A549 (cell line): Measurements from ENCODE around the gene CHST15. TPM values are rescaled to one million over a fixed set of nuclear protein-coding genes. Genes with fewer than 3 reads are reported as not detected.

Experiments used
- ATAC-seq, 2 experiments: fragments of 200-7000 bp in 1 of 2; fragments of >200 bp in 1 of 2; cut with Nextera tagmentation in 1 of 2; cut with Tn5 transposase in 1 of 2; 3 replicates each; pipeline versions ENCODE4 v1.8.0 to v1.9.1; 2018 to 2020; ENCODE audit warnings: mild to moderate bottlenecking in 1 of 2, moderate library complexity in 1 of 2
- CTCF ChIA-PET: fragments of 300-600 bp; sonication (Branson Sonifier 250); formaldehyde crosslinking; extraction: SDS; loops from one replicate; lab custom pipeline; 2021; ENCODE audit warnings: antibody characterized with exemption, inconsistent platforms; lab: Yijun Ruan, JAX
- POLR2A ChIA-PET: fragments of 350-600 bp; formaldehyde crosslinking; extraction: SDS; loops from one replicate; lab custom pipeline; 2021; ENCODE audit warnings: antibody characterized with exemption, inconsistent platforms; lab: Yijun Ruan, JAX
- DNase-seq, 2 experiments: peaks; one replicate each; pipeline versions ENCODE4 v3.0.0 to v3.0.0-alpha.2; 2011 to 2016; ENCODE audit warnings: low read depth in 1 of 2, low spot score in 1 of 2
- FAIRE-seq: peaks from 2 replicates; lab custom pipeline; 2011; peaks lifted over from hg19 to GRCh38; lab: Jason Lieb, UNC
- H3K27ac ChIP-seq, 2 experiments: fragments of >200 bp; sonication (Bioruptor Twin); formaldehyde crosslinking; 3 replicates each; pipeline ENCODE4 v1.5.1; 2016 to 2017
- H3K4me1 ChIP-seq: fragments of >200 bp; sonication (Bioruptor Twin); formaldehyde crosslinking; 3 replicates; pipeline ENCODE4 v1.6.1; 2016
- H3K4me2 ChIP-seq: fragments of >200 bp; sonication (Bioruptor Twin); formaldehyde crosslinking; 3 replicates; pipeline ENCODE4 v1.6.1; 2016
- H3K4me3 ChIP-seq: fragments of >200 bp; sonication (Bioruptor Twin); formaldehyde crosslinking; 3 replicates; pipeline ENCODE4 v1.5.1; 2016
- H3K9me3 ChIP-seq: fragments of >200 bp; sonication (Bioruptor Twin); formaldehyde crosslinking; 3 replicates; pipeline ENCODE4 v1.6.1; 2016
- CBX2 ChIP-seq: fragments of 200-600 bp; sonication (generic); IDR thresholded peaks from 2 replicates; pipeline ENCODE4 v1.6.1; 2016; ENCODE audit warnings: low read depth, mild to moderate bottlenecking, borderline replicate concordance
- CBX8 ChIP-seq: fragments of 200-600 bp; sonication (generic); IDR thresholded peaks from 2 replicates; pipeline ENCODE4 v1.6.1; 2016
- CHD2 ChIP-seq: fragments of 150-350 bp; IDR thresholded peaks from 2 replicates; pipeline ENCODE4 v1.6.1; 2014; ENCODE audit warnings: low read length; ENCODE audit not compliant: partially characterized antibody
- ELK1 ChIP-seq: fragments of 150-350 bp; IDR thresholded peaks from 2 replicates; pipeline ENCODE4 v1.6.1; 2014; ENCODE audit warnings: low read depth, mild to moderate bottlenecking, low read length
- FOSL2 ChIP-seq, 2 experiments: fragments of 450-650 bp in 1 of 2; fragments of >200 bp in 1 of 2; sonication (Bioruptor Twin) in 1 of 2; formaldehyde crosslinking; IDR thresholded peaks; 2 replicates each; pipeline versions ENCODE4 v1.5.0 to v1.6.1; 2016 to 2020; ENCODE audit warnings: mild to moderate bottlenecking in 1 of 2, moderate library complexity in 1 of 2
- GATA3 ChIP-seq: IDR thresholded peaks from 2 replicates; pipeline ENCODE4 v1.6.1; 2012; ENCODE audit warnings: borderline replicate concordance
- HEYL ChIP-seq: fragments of 250-450 bp; sonication (Bioruptor Pico); IDR thresholded peaks from 2 replicates; pipeline ENCODE4 v1.8.0; 2021; ENCODE audit warnings: mild to moderate bottlenecking, moderate library complexity
- HOXB13 ChIP-seq: fragments of 250-450 bp; sonication (Bioruptor Pico); IDR thresholded peaks from 2 replicates; pipeline ENCODE4 v1.5.0; 2020; ENCODE audit warnings: low read depth, mild to moderate bottlenecking, moderate library complexity
- KDM1A ChIP-seq: fragments of 200-600 bp; sonication (generic); IDR thresholded peaks from 2 replicates; pipeline ENCODE4 v1.6.1; 2016; ENCODE audit warnings: low read depth, mild to moderate bottlenecking
- MAFK ChIP-seq: fragments of 450-650 bp; IDR thresholded peaks from 2 replicates; pipeline ENCODE4 v1.6.1; 2014; ENCODE audit not compliant: partially characterized antibody
- MYC ChIP-seq: IDR thresholded peaks from 2 replicates; pipeline ENCODE4 v1.6.1; 2012; ENCODE audit warnings: mild to moderate bottlenecking, inconsistent platforms, low read length, improper control_type of control experiment, borderline replicate concordance
- NFE2L2 ChIP-seq: fragments of 150-350 bp; conservative IDR thresholded peaks from 2 replicates; pipeline ENCODE4 v1.6.1; 2014; ENCODE audit warnings: low read length
- NPAS2 ChIP-seq: fragments of 250-450 bp; sonication (Bioruptor Pico); IDR thresholded peaks from 2 replicates; pipeline ENCODE4 v1.8.0; 2022; ENCODE audit warnings: mild to moderate bottlenecking, moderate library complexity, borderline replicate concordance
- PBX3 ChIP-seq: IDR thresholded peaks from 2 replicates; pipeline ENCODE4 v1.6.1; 2012
- RCOR1 ChIP-seq: fragments of 150-350 bp; IDR thresholded peaks from 2 replicates; pipeline ENCODE4 v1.6.1; 2014; ENCODE audit warnings: antibody characterized with exemption, low read length, low read depth
- REST ChIP-seq: fragments of 200-600 bp; sonication (generic); IDR thresholded peaks from 2 replicates; pipeline ENCODE4 v1.6.1; 2016; ENCODE audit warnings: antibody characterized with exemption, mild to moderate bottlenecking, moderate library complexity
- RFX5 ChIP-seq: fragments of 450-650 bp; IDR thresholded peaks from 2 replicates; pipeline ENCODE4 v1.7.1; 2014; ENCODE audit warnings: antibody characterized with exemption, mild to moderate bottlenecking, moderate library complexity
- ZC3H11A ChIP-seq: fragments of 450-650 bp; IDR thresholded peaks from 2 replicates; pipeline ENCODE4 v1.6.1; 2014; ENCODE audit warnings: antibody characterized with exemption, mild to moderate bottlenecking
- ZNF302 ChIP-seq: fragments of 250-450 bp; sonication (Bioruptor Pico); IDR thresholded peaks from 2 replicates; pipeline ENCODE4 v1.9.0; 2021; ENCODE audit warnings: inconsistent platforms, mild to moderate bottlenecking, moderate library complexity
- ZSCAN20 ChIP-seq: fragments of 250-450 bp; sonication (Bioruptor Pico); IDR thresholded peaks from 2 replicates; pipeline ENCODE4 v1.8.0; 2022; ENCODE audit warnings: mild to moderate bottlenecking, moderate library complexity
- WGBS: methylation state at CpG from one replicate; pipeline ENCODE4 v1.1.6; 2017; ENCODE audit errors: missing lambda C conversion rate; 5-methylcytosine and 5-hydroxymethylcytosine counted together
- polyA plus RNA-seq, 4 experiments: library from polyadenylated mRNA; depleted of rRNA in 3 of 4; stranded (reverse); fragments of >200 nt; fragmentation: RNase III in 1 of 4; extraction: RNeasy Plus Mini Kit Qiagen cat#74134 plus additional on column Dnase treatment in 1 of 4; gene quantifications; 2 replicates in 3 of 4; 3 replicates in 1 of 4; pipeline ENCODE4 v1.2.3, GENCODE V29; 2011 to 2017
- TF ChIP-seq, protein P1 (sequence below): fragments of >200 bp; sonication (Bioruptor Twin); formaldehyde crosslinking; IDR thresholded peaks from 3 replicates; pipeline ENCODE4 v1.5.1; 2016

Gene CHST15
- polyA plus RNA-seq, 2 of the 4 experiments (the other 2 are of a cell fraction): 5.1 to 10.3 TPM

DNA sequence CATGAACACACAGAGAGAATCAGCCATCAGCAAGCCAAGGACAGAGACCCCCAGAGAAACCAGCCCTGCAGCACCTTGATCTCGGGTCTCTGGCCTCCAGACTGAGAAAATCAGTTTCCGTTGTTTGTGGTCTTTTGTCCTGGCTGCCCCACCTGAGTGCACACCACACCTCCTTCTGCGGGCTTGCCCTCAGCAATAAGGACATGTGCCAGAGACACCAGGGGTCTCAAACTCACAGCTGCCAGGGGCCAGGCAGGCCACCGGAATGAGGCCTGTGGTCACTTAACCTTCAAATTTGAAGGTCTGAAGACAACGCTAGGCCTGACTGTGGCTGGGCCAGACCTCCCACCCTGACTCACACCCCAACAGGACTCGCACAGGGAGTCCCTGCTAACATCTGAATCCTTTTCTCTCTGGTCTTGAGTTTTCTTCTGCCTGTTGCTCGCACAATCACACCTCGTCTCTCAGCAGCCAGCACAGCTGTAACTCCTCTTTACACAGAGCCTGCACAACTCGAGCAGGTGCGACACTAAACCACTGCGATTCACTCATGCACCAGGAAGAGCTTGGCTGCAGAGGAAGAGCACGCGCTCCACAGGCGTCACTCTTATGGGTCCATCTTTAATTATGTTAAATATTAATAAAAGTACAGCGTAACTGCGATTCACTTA is 86.2 kb downstream of the CHST15 start:
- TF ChIP-seq RCOR1 (no peak), ELK1 (no peak), PBX3 (no peak), HEYL (no peak), NPAS2 (no peak), ZNF302 (CRISPR knock-in tag) (no peak), NFE2L2 (no peak)
- Histone ChIP-seq H3K4me2 (no peak overlapping the region), H3K9me3 (no peaks in the 10 kb centered on the region), H3K4me3 (no peak overlapping the region), H3K27ac (no peak overlapping the region), H3K4me1 (no peaks in the 10 kb centered on the region)
- DNase-seq (no peak), ATAC-seq (no peak), FAIRE-seq (no peak)
- WGBS: 92% methylated on average over 15 of the region's 16 CpGs
- ChIA-PET POLR2A (no interaction called here), CTCF (interaction anchor here (0.7 to 1.3 kb wide), 2 partner anchors 11 to 382 kb away, joined by 3 read pairs; no protein-coding TSS in a partner anchor)

GRCh38 chr10:124006526-124006925 is 86.9 kb downstream of the CHST15 start:
- Histone ChIP-seq H3K4me2 (no peak overlapping the region), H3K9me3 (no peaks in the 10 kb centered on the region), H3K27ac (no peak overlapping the region), H3K4me3 (no peak overlapping the region), H3K4me1 (no peaks in the 10 kb centered on the region)
- no peak for TF ChIP-seq PBX3
- TF ChIP-seq ELK1: no peak
- TF ChIP-seq HOXB13 (CRISPR knock-in tag): no peak
- TF ChIP-seq ZSCAN20: no peak
- no peak for TF ChIP-seq RCOR1
- no peak for TF ChIP-seq CBX2
- TF ChIP-seq, protein P1, sequence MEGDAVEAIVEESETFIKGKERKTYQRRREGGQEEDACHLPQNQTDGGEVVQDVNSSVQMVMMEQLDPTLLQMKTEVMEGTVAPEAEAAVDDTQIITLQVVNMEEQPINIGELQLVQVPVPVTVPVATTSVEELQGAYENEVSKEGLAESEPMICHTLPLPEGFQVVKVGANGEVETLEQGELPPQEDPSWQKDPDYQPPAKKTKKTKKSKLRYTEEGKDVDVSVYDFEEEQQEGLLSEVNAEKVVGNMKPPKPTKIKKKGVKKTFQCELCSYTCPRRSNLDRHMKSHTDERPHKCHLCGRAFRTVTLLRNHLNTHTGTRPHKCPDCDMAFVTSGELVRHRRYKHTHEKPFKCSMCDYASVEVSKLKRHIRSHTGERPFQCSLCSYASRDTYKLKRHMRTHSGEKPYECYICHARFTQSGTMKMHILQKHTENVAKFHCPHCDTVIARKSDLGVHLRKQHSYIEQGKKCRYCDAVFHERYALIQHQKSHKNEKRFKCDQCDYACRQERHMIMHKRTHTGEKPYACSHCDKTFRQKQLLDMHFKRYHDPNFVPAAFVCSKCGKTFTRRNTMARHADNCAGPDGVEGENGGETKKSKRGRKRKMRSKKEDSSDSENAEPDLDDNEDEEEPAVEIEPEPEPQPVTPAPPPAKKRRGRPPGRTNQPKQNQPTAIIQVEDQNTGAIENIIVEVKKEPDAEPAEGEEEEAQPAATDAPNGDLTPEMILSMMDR: no peak
- no peak for TF ChIP-seq MYC
- no peak for TF ChIP-seq CHD2
- no peak for TF ChIP-seq CBX8
- no peak for TF ChIP-seq NPAS2
- TF ChIP-seq KDM1A: no peak
- no peak for TF ChIP-seq NFE2L2
- TF ChIP-seq ZC3H11A: no peak
- TF ChIP-seq REST: no peak
- TF ChIP-seq FOSL2 (IDR thresholded peaks at IDR 0.05): no peak
- TF ChIP-seq FOSL2 (CRISPR knock-in tag; IDR thresholded peaks at IDR 0.05): no peak
- no peak for TF ChIP-seq RFX5
- no peak for TF ChIP-seq GATA3
- no peak for TF ChIP-seq MAFK
- WGBS: 87% methylated on average over 6 of the region's 7 CpGs
- CTCF ChIA-PET: interaction anchor here (1.3 to 14.1 kb wide), 3 partner anchors 11 to 384 kb away, joined by 3 to 581 read pairs (median 38); no protein-coding TSS in a partner anchor
- ATAC-seq (no peak), FAIRE-seq (no peak), DNase-seq (no peak)
- POLR2A ChIA-PET: no interaction called here
